Fibroblast of villous mesenchyme (primary cell): Measurements from ENCODE around the gene TBX10. TPM values are rescaled to one million over a fixed set of nuclear protein-coding genes. Genes with fewer than 3 reads are reported as not detected.
"Not testable (repeated sequence)": the region's sequence is repeated elsewhere in the genome, so short reads cannot be mapped to it uniquely, and the experiment has no call there.

Experiments used
- DNase-seq: peaks from one replicate; pipeline ENCODE4 v3.0.0-alpha.2; 2010; ENCODE audit warnings: low read depth
- H3K4me3 ChIP-seq: 2 replicates; pipeline ENCODE4 v1.5.1; 2011; ENCODE audit warnings: low read depth, mild to moderate bottlenecking, low read length
- CTCF ChIP-seq: IDR thresholded peaks from 2 replicates; pipeline ENCODE4 v1.5.1; 2012; ENCODE audit warnings: low read depth, mild to moderate bottlenecking, low read length; ENCODE audit not compliant: insufficient read depth
- total RNA-seq: library from RNA; depleted of rRNA; stranded (reverse); fragments of >200 nt; gene quantifications from 2 replicates; pipeline ENCODE4 v1.2.3, GENCODE V29; 2012

The TBX10 gene
- total RNA-seq, 1 donor = not detected

- TF ChIP-seq CTCF = no peak
- DNase-seq = no peak
- no peak overlapping the region for H3K4me3 ChIP-seq
Observed at GRCh38 chr11:67663532-67664212, 24.1 kb upstream of the TBX10 start.

- TF ChIP-seq CTCF = no peak
- DNase-seq = no peak
- no peak overlapping the region for H3K4me3 ChIP-seq
Observed at GRCh38 chr11:67662835-67663531, 23.4 kb upstream of the TBX10 start.

- TF ChIP-seq CTCF = no peak
- no peak overlapping the region for H3K4me3 ChIP-seq
- DNase-seq = no peak
Observed at GRCh38 chr11:67662142-67662834, 22.7 kb upstream of the TBX10 start.

- not testable (repeated sequence) for H3K4me3 ChIP-seq, DNase-seq
Observed at GRCh38 chr11:67660752-67661151, 21.2 kb upstream of the TBX10 start.

GRCh38 chr11:67659651-67660165 is 20.1 kb upstream of the TBX10 start:
- not testable (repeated sequence) for H3K4me3 ChIP-seq, DNase-seq

GRCh38 chr11:67657300-67657699 is 17.7 kb upstream of the TBX10 start:
- no peak for DNase-seq
- no peak for TF ChIP-seq CTCF
- H3K4me3 ChIP-seq = no peak overlapping the region

- no peak for DNase-seq
- no peak overlapping the region for H3K4me3 ChIP-seq
- TF ChIP-seq CTCF = no peak
Observed at GRCh38 chr11:67656278-67656922, 16.8 kb upstream of the TBX10 start.
